Stimulated activated CD4-positive, alpha-beta T cell treated with anti-CD3 and anti-CD28 coated beads, TNF-alpha, amount 100 ng/mL, for 1 hour (primary cell): ENCODE results near the gene CRYBG2.
"Not testable (repeated sequence)": the region's sequence is repeated elsewhere in the genome, so short reads cannot be mapped to it uniquely, and the experiment has no call there.

Experiments
- DNase-seq, 3 donors: peaks; one replicate each; pipeline ENCODE4 v3.0.0-alpha.2; 2020; ENCODE audit warnings: low read depth in 3 of 3, low spot score in 1 of 3

Gene CRYBG2

DNA sequence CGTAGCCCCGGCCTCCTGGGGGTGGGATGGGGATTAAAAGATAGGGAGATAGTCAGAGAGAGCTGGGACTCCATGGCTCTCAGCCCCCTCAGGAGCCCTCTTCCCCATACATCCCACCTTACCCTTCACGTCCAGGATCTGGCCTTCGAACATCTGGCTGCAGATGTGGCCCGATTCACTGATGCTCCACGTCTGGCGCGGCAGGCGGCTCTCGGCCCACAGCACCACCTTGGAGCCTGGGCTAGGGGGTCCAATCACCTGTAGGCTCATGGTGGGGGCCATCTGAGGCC is 31.9 kb downstream of the CRYBG2 start:
- DNase-seq, result no peak

DNA sequence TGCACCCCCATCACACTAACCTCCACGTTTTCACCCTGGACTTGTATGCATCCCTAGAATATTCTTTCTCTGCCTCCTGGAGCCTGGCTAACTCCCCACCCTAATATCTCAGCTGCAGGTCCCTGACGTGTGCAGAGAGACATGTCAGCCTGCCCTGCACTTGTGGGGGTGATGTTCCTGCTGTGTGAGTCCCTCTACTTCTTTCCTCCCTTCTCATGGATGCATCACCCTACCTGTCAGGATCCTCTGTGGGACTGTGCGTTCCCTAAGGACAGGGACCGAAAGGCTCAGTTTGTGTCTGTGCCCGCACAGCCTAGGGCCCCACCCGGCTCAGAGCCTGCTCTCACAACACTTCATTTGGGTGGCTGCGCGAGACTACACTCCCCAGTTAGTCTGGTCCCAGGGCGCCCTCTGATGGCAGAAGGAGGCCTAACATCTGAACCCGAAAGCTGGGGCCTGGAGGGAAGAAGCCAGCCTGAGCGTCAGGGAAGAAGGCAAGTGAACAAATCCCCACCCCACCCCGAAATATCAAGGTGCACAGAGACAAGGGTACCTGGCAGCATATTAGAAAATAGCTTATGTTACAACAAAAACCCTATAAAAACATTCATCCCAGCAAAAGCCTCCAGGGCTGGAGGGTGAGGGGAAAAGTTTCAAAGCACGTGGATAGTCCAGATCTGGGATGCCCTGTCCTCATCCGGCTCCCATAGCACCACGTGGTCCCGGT is 32.5 kb downstream of the CRYBG2 start:
- peak; percentile 82 to 98 (median 91) for DNase-seq

DNA sequence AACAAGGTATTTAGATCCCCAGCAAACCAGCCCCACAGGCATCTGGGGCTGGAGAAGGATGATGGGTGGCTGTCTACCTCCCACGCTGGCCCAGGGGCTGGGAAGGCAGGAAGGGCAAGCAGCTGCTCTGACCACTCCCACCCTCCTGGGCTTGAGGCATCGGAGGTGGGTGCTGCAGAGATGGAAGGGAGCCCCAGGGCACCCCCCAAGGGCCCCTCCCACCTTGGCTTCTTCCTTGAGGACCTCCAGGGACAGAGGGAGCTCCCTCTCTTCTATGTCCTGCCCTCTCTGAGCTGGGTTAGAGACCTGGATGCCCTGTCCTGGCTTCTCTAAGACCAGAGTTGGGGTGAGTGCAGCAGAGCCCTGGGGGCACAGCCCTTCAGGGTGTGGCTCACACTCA is 33.0 kb downstream of the CRYBG2 start:
- no peak for DNase-seq

DNA sequence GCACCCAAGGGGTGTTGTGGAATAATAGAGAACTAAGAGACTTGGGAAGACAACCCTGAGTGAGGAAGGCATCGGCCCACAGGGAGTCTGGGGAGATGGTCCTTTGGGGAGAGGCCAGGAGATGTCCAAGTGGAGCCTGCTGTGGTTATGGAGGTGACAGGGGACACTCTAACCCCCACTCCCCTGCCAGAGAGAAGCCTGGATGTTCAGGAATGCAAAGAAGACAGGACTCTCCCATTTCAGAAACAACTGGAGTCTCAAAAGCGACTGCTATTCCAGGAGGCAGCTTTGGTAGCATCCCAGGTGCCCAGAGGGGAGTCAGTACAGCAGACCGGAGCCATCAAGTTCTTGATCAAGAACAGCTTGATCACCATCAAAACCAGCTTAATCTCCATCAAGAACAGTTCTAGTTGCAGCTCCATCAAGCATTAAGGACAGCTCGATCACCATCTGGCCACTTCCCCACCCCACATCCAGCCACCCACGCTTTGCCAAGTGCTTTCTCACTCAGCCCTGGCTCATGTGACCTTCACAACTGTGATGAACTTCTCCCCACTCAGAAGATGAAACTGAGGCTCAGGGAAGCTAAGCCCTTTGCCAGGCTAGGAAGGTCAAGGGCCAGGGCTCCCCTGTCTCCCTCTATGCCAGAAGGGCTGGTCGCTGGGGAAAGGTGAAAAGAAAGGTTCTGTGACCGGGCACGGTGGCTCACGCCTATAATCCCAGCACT is 35.4 kb downstream of the CRYBG2 start:
- DNase-seq, result peak in 1 of 3 donors; percentile 25

DNA sequence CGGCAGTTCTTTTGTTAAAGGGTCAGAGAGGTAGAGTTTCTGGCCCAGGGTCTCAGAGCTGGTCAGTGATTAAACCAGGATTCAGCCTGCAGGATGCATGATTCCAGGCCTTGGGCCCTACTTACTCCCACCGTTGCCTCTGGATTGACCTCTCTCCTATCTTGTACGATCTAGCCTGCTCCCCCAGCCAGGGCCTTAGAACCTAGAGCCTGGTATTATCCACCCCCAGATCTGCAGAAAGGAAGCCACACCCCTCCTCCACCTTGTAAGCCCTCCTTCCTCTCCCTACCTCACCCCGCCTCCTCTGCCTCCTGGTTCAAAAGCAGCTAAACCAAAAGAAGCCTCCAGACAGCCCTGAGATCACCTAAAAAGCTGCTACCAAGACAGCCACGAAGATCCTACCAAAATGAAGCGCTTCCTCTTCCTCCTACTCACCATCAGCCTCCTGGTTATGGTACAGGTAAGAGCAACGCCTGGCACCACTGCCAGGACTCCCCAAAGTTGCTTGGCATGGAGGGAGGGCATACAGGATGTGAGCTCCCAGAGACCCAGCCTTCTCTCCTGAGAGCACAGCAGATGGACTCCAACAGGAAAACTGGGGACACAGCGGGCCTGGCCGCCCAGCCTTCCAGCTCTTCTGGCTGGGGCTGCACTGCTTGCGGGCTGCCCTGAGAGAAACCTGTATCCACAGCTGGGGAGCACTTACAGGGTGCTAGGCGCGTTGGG is 36.2 kb downstream of the CRYBG2 start, which contains the start of gene CD52:
Gene CD52, plus strand, starts transcription at position 347 of the 726 bp plus-strand sequence. Its CDS starts 60 bp downstream, at position 407.
- DNase-seq, result peak; percentile 42 to 62 (median 61)

DNA sequence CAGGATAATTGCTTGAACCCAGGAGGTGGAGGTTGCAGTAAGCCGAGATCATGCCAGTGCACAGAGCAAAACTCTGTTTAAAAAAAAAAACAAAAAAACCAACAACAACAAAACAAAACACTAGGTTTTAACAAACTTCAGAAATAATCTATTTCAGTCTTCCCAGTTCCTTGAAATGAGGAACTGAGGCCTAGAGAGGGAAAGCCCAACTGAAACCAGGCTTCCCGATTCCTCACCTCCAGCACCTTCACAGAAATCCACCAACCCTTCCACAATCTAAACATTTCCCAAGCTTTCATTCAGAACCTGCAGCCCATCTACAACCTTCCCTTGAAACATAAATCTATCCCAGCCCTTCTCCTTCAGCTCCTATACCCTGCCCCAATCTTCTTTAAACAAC is 36.8 kb downstream of the CRYBG2 start:
- DNase-seq, result no peak

DNA sequence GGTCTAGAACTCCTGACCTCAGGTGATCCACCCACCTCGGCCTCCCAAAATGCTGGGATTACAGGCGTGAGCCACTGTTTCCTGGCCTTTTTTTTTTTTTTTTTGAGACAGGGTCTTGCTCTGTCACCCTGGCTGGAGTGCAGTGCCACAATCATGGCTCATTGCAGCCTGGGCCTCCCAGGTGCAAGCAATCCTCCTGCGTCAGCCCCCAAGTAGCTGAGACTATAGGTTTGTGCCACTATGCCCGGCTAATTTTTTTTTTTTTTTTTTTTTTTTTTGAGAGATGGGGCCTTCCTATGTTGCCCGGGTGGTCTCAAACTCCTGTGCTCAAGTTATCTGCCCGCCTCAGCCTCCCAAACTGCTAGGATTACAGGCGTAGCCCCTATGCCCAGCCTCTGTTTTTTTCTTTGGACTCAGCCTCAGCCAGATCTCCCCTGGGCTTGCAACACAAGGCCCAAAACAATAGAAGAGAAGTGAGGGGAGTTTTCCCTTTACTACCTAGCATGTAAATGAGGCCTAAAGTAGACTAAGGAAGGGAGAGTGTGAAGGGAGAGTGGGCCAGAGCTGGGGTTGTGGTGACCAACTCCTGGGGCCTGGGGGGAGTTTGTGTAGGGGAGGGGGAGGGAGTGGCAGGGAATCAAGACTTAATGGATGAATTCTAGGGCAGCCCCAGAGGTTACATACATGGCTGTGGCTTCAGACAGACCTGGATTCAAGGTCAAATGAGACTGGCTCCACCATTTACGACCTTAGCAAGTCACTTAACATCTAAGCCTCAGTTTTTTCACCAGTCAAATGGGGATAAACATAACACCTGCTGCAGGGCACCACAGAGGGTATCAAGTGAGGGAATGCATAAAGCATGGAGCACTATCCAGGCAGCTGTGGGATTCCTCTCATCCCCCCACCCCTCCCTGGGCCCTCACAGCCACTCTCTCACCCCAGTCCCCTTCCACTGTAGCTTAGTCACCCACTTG is 37.8 kb downstream of the CRYBG2 start:
- DNase-seq, result no peak

DNA sequence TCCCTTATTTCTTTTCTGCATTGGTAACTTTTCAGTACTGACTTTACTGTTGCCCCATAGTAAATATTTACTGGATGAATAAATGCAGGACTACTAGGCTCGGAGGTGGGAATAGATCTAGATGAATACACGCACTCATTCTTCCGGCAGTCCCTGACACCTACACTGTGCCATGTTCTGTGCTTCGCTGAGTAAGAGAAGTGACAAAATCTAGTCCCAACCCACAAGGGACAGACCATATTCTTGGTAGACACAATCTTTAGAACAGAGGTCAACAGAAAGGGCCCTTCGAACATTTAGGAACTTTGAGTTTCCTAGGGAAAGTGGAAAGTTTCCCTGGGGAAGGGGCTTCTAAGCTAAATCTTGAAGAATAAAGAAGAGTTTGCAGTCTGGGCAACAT is 39.4 kb downstream of the CRYBG2 start:
- DNase-seq, result no peak

DNA sequence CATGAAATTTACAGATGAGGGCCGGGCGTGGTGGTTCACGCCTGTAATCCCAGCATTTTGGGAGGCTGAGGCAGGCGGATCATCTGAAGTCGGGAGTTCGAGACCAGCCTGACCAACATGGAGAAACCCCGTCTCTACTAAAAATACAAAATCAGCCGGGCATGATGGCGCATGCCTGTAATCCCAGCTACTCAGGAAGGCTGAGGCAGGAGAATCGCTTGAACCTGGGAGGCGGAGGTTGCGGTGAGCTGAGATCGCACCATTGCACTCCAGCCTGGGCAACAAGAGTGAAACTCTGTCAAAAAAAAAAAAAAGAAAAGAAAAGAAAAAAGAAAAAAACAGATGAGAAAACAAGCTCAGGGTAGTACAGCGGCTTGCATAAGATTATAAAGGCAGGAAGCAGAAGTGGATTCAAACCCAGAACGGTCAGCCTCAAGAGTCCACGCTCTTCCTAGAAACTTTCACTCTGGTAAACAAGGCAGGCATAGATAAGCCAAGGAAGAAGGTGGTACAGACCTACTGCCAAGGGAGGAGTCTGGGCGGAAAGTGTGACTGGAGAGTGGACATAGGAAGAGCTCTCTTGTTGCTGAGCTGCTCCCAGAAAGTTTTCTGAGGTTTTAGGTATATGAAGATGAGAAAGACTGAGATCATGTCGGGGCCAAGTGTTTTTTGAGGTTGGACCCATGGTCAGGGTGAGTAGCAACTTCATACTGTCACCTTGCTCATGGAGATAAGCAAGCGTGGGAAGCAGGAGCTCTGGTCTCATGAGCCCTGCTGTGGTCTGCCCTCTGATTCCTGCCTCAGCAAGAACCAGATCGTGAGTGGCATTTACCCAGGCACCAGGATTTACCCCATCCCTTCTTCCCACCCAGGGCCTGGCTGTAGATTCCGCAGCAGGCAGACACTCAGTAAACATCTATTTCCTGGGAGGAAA is 45.7 kb downstream of the CRYBG2 start:
- DNase-seq, result not testable (repeated sequence)

DNA sequence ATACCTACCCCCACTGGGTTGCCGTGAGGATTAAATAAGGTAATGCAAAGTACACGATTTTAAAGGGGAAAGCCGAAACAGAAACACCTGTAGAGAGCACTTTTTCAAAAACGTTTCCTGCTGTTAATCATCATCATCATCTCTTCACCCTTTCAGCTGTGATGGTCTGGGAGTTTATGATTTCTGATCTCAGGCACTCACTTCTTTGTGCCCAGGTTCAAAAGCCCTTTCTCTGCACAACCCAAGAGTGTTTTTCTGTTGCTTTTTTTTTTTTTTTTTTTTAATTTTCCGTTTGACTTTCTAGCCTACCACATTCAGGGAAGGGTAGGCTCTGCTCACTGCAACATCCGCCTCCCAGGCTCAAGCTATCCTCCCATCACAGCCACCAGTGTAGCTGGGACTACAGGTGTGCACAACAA is 46.6 kb downstream of the CRYBG2 start:
- DNase-seq, result no peak

DNA sequence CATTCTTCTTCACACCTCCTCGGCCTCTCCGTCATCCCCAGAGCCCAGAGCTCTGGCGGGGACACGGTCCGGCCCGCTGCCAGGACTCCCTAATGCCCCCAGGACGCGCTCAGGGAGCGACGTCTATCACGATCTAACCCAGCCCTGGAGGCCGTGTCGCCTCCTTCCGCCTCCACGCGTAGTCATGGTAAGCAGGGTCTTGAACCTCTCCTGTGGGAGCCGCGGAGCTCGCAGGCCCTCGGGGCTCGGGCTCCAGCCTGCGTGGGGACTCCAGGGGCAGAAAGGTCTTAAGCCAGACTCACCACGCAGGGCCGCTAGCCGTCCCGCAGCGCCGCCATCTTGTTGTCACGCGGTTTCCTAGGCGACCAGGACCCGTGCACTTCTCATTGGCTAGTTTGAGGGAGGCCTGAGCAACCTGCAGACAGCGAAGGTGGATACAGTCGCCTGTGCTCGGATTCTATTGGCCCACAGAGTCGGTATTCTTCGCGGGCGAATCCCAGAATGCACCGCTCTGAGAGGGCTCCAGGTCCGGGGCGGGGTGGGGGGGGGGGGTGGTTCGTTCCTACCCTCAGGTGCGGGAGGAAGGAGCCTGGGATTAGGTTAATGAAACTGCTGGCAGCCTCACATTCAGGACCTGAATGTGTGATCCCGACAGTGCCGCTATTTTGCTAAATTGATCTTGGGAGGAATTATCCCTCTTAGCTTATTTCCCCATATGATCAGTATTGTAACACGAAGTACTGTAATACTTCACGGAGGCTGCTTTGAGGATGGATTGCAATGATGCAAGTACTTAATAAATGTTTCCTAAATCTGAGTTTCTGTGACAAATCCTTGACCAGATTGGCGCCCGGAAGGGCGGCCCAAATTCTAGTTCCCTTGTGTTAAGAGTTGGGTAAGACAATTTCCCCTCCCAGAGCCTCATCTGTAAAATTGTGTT is 47.4 kb downstream of the CRYBG2 start, which contains the start of gene UBXN11:
Gene UBXN11, minus strand, starts transcription at position 347 of the 940 bp plus-strand sequence. CDS start 3,753 bp downstream, outside the sequence.
- DNase-seq, result peak; percentile 73 to 84 (median 80)

DNA sequence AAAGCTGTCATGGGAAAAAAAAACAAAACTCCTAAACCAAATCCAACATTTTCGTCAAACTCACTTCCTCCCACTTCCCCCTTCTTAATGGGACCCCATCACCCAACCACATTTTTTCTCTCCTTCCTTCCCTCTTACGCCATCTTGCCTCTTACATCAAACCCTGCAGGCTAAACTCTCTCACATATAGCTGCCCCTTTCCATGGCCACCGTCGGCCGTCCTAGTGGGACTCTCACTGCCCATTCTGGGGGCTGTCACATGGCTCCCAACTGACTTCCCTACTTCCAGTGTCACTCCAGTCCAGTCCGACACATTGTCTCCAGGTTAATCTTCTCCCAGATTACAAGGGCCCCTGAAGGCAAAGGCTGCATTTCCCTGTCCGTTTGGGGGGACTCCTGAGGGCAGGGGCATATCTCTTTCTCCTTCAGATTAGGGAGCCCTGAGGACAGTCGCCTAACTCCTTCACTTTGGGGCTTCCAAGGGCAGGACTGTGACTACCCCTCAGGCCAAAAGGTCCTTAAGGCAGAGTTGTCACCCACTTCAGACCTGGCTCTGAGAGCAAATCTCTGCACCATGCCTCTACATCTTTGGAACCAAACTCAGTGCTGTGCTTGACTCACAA is 48.2 kb downstream of the CRYBG2 start:
- no peak for DNase-seq

DNA sequence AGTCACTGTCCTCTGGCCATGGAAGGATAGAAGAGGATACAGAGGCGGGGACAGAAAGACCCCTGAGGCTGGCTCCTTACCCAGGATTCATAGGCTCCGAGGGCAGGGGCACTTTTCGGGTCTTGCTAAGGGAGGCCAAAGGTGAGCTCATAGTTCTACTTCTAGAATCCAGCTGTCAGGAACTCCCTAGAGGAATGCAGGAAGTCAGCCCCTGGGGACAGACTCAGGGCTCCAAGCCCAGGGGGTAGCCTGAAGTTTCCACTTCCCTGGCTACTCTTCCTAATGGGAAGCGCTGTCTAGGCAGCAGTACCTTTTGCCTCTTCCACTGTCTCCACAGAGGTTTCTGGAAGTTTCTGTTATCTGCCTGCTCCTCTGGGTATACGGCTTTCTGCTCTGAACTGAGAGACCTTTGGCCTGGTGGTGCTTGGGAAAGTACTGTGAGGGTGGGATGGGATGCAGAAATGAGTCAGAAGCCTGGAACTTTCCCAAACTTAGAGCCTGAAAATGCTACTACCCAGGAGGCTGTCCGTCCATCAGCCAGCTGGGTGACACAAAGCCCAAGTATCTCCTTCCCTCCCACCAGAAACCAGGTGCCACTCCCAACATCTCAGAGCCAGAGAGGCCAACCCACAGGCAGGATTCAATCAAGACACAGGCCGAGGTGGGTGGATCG is 51.1 kb downstream of the CRYBG2 start:
- no peak for DNase-seq

DNA sequence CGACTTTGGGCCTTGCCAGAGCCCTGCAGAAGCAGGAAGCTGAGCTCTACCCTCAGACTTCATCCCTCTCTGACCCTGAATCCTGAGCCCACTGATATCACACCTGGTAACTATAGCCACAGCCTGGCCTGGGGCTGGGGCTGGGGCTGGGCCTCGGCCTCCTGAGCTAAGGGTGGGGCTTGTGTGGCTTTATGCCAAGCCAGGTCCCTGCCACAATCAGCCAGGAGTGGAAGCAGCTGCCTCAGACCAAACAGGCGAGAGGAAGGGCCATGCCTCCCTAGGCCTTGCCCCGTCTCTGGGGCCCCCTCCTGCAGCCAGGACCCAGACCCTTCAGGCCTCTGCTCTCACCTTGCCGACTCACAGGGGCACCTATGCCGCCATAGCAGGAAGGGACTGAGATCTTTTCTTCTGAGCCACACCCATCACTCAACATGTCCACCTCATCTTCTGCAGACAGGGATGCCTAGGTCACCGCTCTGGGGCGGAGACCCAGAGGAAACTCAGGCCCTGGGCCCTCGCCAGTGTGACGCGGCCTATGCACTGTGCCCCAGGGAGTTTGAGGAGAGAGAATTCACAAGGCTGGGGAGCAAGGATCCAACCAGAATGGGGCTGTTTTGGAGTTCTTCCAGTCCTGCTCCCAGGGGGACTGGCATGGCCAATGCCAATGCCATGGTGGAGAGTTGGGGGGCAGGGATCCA is 53.2 kb downstream of the CRYBG2 start:
- no peak for DNase-seq

DNA sequence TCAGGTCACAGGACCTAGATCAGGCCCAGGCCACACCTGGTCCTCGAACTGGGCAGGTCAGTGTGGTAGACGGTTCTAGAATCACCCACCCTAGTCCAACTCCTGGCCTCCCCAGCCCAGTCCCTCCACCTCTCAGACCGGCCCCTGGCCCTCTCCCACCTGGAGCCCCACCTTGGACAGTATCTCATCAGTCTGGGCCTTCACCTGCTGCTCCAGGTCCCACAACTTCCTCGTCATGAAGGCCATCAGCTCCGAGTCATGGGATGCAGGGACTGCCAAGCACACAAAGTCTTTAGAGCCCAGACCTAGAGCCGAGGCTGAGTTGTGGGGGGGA is 56.2 kb downstream of the CRYBG2 start:
- no peak for DNase-seq

DNA sequence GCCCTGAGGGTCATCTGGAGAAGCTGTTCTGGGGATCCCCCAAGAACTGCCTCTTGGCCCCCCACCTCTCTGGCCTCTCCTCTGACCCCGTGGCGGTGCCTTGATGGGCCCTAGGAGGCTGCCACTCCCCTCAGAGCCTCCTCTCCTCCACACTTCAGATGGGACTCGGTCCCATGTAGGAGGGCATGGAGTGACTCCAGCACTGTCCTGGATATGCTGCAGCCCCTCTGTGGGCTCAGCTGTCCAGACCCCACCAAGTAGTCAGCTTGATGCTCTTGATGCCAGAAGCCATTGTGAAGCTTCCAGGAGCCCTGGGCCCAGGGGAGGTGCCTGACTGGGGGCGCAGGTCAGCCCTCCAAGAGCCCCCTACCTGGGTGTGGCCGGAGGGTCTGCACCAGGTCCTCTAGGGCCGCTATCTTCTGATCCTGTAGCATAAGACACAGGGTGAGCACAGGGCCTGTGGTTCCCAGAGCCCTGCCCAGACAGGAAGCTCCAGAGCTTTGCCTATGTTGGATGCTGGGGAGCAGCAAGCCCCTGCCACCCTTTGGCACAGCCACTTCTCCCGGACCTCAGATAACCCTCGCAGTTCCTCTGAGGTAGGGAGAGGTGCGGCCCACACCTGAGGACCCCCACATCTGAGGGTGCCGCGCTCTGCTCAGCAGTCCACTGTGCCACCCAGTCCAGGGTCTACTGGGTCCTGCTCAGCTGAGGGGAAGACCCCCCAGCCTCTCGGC is 56.7 kb downstream of the CRYBG2 start:
- DNase-seq, result no peak
